HL-60 (cell line): ENCODE data around the gene TLK2.
A peak's percentile ranks its signal among the peaks of the same experiment; 100 is the strongest.

Source experiments
- DNase-seq, 2 experiments: peaks; one replicate each; pipeline ENCODE4 v3.0.0-alpha.2; 2010 to 2020; ENCODE audit warnings: low read depth in 1 of 2, low spot score in 1 of 2
- H3K27ac ChIP-seq: fragments of 250-450 bp; sonication (Bioruptor Pico); replicated peaks from 2 replicates; pipeline ENCODE4 v1.5.1; 2020; ENCODE audit warnings: mild to moderate bottlenecking, moderate library complexity
- H3K27me3 ChIP-seq: fragments of 250-450 bp; sonication (Bioruptor Pico); 2 replicates; pipeline ENCODE4 v1.5.1; 2021; ENCODE audit warnings: mild to moderate bottlenecking, moderate library complexity; ENCODE audit not compliant: insufficient read depth, poor library complexity, severe bottlenecking
- H3K4me3 ChIP-seq: replicated peaks from 2 replicates; pipeline ENCODE4 v1.5.1; 2011; ENCODE audit warnings: mild to moderate bottlenecking, control low read depth, low read length; ENCODE audit not compliant: insufficient read depth
- CTCF ChIP-seq: IDR thresholded peaks from one replicate; pipeline ENCODE4 v1.5.1; 2011; ENCODE audit warnings: low read length, control low read depth, inconsistent platforms; ENCODE audit not compliant: insufficient read depth
- GABPA ChIP-seq: IDR thresholded peaks from 2 replicates; pipeline ENCODE4 v1.6.1; 2012; ENCODE audit warnings: low read depth
- POLR2AphosphoS5 ChIP-seq: IDR thresholded peaks from 2 replicates; pipeline ENCODE4 v1.6.1; 2012; ENCODE audit warnings: low read depth
- REST ChIP-seq: IDR thresholded peaks from 2 replicates; pipeline ENCODE4 v1.6.1; 2012; ENCODE audit warnings: low read depth; ENCODE audit not compliant: insufficient replicate concordance
- SPI1 ChIP-seq: IDR thresholded peaks from 2 replicates; pipeline ENCODE4 v1.6.1; 2012; ENCODE audit warnings: low read depth, mild to moderate bottlenecking, borderline replicate concordance

TLK2 gene

GRCh38 chr17:62653826-62654761 is 175.5 kb downstream of the TLK2 start:
- H3K4me3 ChIP-seq = no peak overlapping the region
- no peaks in the 10 kb centered on the region for H3K27me3 ChIP-seq
- DNase-seq = peak in 1 of 2 experiments; percentile 70
- peak overlapping the region; percentile 83 for H3K27ac ChIP-seq
- TF ChIP-seq POLR2AphosphoS5 (no peak), GABPA (no peak)

- DNase-seq = no peak
- no peak for TF ChIP-seq CTCF
- H3K27me3 ChIP-seq = no peaks in the 10 kb centered on the region
- no peak overlapping the region for H3K27ac ChIP-seq
- no peak overlapping the region for H3K4me3 ChIP-seq
Observed at GRCh38 chr17:62655656-62656055, 177.0 kb downstream of the TLK2 start.

GRCh38 chr17:62656446-62656845 is 177.8 kb downstream of the TLK2 start:
- no peak overlapping the region for H3K4me3 ChIP-seq
- DNase-seq = no peak
- no peak for TF ChIP-seq CTCF
- TF ChIP-seq REST = no peak
- no peak for TF ChIP-seq POLR2AphosphoS5
- TF ChIP-seq GABPA = no peak
- TF ChIP-seq SPI1 = no peak
- H3K27me3 ChIP-seq = no peaks in the 10 kb centered on the region
- no peak overlapping the region for H3K27ac ChIP-seq

GRCh38 chr17:62657145-62657665 is 178.6 kb downstream of the TLK2 start:
- Histone ChIP-seq H3K27me3 (no peaks in the 10 kb centered on the region), H3K4me3 (no peak overlapping the region), H3K27ac (no peak overlapping the region)
- TF ChIP-seq REST (no peak), SPI1 (no peak), GABPA (no peak), CTCF (no peak), POLR2AphosphoS5 (no peak)
- DNase-seq = no peak
